C4-2B (cell line): Measurements from ENCODE around the gene SFN.

Experiments used
- ZFX ChIP-seq: fragments of 450-650 bp; IDR thresholded peaks from 2 replicates; pipeline ENCODE4 v1.6.1; 2017
- TF ChIP-seq, protein P1 (sequence below): fragments of 450-650 bp; conservative IDR thresholded peaks from 2 replicates; pipeline ENCODE4 v1.5.1; 2017; ENCODE audit warnings: mild to moderate bottlenecking

DNA sequence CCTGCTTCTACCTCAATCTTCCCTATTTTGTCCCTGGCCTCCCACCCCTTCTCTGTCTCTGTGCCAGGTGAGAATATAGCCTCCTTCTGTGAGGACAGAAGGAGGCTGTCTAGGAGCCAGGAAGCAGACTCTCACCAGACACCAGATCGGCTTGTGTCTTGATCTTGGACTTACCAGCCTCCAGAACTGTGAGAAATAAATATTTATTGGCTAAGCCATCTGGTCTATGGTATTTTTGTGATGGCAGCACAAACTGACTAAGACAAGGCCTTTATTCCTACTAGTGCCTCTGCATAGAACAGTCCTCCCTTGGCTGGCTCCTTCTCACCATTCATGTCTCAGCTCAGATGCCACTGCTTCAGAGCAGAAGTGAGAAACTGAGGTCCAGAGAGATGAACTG is 25.3 kb downstream of the SFN start:
- TF ChIP-seq, protein P1, sequence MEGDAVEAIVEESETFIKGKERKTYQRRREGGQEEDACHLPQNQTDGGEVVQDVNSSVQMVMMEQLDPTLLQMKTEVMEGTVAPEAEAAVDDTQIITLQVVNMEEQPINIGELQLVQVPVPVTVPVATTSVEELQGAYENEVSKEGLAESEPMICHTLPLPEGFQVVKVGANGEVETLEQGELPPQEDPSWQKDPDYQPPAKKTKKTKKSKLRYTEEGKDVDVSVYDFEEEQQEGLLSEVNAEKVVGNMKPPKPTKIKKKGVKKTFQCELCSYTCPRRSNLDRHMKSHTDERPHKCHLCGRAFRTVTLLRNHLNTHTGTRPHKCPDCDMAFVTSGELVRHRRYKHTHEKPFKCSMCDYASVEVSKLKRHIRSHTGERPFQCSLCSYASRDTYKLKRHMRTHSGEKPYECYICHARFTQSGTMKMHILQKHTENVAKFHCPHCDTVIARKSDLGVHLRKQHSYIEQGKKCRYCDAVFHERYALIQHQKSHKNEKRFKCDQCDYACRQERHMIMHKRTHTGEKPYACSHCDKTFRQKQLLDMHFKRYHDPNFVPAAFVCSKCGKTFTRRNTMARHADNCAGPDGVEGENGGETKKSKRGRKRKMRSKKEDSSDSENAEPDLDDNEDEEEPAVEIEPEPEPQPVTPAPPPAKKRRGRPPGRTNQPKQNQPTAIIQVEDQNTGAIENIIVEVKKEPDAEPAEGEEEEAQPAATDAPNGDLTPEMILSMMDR = no peak
- TF ChIP-seq ZFX = no peak
